ENCODE measurements around the gene CLDN24.
"Not testable (repeated sequence)": the region's sequence is repeated elsewhere in the genome, so short reads cannot be mapped to it uniquely, and the experiment has no call there.

DNA sequence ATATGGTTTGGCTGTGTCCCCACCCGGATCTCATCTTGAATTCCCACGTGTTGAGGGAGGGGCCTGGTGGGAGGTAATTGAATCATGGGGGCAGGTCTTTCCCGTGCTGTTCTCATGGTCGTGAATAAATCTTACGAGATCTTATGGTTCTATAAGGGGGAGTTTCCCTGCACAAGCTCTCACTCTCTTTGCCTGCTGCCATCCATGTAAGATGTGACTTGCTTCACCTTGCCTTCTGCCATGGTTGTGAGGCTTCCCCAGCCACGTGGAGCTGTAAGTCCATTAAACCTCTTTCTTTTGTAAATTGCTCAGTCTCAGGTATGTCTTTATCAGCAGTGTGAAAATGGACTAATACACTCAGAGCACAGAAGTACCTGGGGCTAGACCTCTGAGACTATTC is 4.2 kb upstream of the CLDN24 start:
- TF ChIP-seq, protein P1, sequence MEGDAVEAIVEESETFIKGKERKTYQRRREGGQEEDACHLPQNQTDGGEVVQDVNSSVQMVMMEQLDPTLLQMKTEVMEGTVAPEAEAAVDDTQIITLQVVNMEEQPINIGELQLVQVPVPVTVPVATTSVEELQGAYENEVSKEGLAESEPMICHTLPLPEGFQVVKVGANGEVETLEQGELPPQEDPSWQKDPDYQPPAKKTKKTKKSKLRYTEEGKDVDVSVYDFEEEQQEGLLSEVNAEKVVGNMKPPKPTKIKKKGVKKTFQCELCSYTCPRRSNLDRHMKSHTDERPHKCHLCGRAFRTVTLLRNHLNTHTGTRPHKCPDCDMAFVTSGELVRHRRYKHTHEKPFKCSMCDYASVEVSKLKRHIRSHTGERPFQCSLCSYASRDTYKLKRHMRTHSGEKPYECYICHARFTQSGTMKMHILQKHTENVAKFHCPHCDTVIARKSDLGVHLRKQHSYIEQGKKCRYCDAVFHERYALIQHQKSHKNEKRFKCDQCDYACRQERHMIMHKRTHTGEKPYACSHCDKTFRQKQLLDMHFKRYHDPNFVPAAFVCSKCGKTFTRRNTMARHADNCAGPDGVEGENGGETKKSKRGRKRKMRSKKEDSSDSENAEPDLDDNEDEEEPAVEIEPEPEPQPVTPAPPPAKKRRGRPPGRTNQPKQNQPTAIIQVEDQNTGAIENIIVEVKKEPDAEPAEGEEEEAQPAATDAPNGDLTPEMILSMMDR (IDR thresholded peaks at IDR 0.05): not testable (repeated sequence)
- TF ChIP-seq POLR2A (IDR thresholded peaks at IDR 0.05): not testable (repeated sequence)

Data from testis (tissue), 2 donors.